ENCODE results near the gene FARS2.

The FARS2 gene

GRCh38 chr6:5287205-5287965 is 26.1 kb downstream of the FARS2 start:
- DNase-seq = peak; percentile 78

GRCh38 chr6:5287966-5288297 is 26.6 kb downstream of the FARS2 start:
- no peak for DNase-seq

DNA sequence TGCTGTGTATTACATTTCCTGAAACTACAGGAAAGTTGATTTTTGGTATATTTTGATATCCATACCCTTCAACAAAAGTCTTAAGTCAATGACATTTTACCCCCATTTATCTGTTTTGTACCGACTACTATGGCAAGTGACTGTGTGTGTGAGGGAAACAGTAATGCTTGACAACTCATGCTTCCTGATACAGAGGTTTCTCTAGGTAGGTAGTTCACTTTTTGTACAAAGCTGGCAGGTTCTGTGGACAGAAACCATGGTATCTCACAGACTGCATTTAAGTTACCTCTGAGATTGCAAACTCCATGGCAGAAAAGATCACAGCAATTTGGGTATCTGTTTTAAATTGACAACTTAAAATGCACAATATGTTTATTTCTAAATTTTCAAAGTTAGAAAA is 28.8 kb downstream of the FARS2 start:
- DNase-seq = no peak

- DNase-seq = no peak
These were observed 29.2 kb downstream of the FARS2 start for GRCh38 chr6:5290500-5290899.

DNA sequence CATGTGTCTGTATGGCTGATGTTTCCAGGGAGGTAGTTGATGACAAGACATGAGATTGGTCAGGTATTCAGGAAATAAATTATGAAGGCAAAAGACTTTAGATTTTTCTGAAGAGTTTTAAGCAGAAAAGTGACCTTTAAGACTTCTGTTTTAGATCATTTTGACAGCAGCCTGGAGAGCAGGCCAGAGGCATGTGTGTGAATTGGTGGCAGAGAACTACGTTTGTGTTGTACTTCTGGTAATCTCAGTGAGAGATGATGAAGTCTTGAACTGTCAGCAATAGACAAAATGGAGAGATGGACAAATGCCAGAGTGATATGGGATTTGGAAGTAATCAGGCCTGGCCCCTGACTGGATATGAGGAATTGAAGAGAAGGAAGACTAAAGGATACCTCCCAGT is 30.8 kb downstream of the FARS2 start:
- no peak for DNase-seq

DNA sequence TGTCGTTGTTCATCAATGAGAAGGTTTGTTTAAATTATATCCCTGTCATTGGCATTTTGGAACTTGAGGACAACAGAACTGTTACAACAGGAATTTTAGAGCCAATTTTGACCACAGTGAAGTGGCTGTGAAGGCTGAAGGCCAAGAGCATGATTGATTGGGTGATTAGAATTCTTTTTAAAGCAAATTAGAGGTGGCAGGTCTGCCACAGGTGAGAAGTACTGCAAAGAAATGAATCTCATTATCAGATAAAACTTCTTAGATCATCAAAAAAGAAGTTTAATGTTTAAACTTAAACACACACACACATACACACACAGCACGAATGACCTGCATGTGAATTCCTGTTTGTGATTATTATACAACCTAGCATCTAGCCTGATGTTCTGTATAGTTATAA is 32.4 kb downstream of the FARS2 start:
- DNase-seq = no peak

- no peak for DNase-seq
These were observed 33.3 kb downstream of the FARS2 start for GRCh38 chr6:5294392-5295211.

DNA sequence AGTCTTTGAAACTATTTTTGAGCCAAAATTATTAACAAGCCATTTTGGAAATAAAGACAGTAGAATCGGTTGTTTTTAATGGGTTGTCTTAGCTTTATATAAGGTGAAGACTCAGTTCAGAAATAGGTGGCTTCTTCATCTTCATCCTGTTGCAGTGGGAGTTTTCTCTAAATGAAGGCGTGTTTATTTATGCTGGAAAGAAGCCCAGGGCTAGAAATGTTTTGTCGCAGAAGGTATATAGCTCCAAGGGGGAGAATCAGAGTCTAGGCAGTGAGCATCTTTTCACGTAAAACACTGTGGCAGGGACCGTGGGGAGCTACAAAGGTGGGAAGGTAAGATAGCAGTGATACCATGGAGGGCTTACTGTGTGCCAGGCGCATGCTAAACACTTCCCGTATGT is 34.3 kb downstream of the FARS2 start:
- DNase-seq = no peak

GRCh38 chr6:5300206-5300764 is 39.0 kb downstream of the FARS2 start:
- DNase-seq = no peak

DNA sequence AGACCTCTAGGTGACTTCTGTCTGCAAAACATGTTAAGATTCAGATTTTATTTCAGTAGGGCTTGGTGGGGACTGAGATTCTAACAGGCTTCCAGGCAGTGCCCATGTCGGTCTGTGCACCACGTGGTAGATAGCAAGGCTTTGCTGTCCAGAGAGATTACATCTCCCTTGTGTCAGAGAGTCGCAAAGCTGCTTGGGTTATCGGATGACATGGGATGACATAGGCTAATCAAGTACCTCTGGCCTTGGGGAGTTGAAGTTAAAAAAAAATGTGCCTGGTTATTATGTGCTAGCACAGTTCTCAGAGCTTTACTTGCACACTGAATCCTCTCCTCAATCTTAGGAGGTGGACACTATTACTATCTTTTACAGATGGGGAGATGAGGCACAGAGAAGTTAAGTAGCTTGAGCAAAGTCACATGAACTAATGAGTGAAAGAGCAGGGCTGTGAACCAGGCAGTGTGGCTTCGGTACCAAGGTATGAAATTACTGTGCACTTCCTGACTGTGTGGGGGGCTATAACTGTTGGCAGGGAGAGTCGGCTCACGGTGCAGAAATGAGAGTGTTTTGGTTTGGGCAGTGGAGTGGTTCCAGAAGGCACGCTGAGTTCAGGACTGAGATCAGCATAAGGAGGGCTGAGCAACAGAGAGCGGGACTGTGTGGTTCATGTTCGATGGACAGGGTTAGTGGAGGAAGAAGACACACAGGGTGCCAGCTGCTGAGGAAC is 41.1 kb downstream of the FARS2 start:
- DNase-seq = no peak

DNA sequence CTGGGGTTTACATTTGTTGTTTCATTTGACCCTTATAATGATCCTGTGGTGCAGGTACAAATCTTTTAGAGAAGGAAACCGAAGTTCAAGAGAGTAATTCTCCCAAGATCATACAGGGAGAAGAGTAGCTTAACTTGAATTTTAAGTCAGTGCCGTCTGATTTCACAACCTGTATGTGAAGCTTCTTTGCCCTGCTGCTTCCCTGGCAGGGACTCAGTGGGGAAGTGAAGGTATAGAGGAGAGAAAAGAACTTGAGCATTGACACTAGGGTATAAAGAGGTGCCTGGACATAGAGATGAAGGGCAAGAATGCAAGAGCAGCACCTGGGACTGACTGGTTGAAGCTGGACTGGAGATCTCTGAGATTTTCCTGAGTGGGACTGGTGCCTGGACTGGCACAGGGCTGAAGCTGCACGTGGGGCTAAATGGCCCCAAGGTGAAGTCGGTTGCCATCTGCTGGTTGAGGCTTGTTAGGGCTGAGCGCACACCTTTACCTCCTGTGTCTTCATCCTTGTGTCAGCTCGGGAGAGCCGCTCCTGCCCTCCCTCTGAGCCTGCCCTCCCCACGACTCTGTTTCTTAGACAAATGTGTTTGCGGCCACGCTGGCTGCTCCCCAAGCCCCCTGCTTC is 41.8 kb downstream of the FARS2 start:
- no peak for DNase-seq

GRCh38 chr6:5303682-5304081 is 42.4 kb downstream of the FARS2 start:
- DNase-seq = no peak

GRCh38 chr6:5305968-5306626 is 44.8 kb downstream of the FARS2 start:
- DNase-seq = peak; percentile 80

DNA sequence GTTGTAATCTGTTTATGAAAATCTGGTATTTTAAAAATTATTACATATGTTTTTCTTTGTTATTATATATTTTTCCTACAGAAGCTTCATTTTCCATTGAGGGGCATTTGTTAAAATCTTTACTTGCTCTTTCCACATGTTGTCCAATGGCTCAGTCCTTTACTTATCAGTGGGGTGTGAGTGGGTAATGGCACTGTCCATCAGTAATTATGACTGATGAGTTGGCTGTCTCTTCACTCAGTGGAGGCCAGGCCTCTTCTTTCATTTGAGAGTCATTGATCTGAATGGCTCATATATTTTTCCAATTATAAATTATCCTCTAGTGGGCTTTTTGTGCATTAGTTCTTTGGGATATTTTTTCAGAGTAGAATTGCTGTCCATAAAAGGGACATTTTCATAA is 45.7 kb downstream of the FARS2 start:
- no peak for DNase-seq

DNA sequence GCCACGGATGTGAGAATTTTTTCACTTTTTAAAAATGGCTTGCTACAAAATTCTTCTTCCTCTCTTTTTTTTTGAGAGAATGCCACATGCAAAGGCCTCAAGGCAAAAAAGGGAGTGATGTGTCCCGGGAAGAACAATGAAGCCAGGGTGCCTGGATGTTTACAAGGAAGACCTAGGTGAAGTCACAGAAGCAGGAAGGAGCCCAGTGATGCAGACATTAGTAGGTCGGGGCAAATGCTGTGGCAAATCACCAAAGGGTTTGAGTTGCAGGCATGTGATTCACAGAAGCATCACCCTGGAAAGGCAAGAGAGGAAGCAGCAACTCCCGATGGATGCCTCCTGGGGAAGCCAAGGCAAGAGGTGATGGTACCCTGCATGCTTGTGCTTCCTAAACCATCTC is 46.8 kb downstream of the FARS2 start:
- no peak for DNase-seq

DNA sequence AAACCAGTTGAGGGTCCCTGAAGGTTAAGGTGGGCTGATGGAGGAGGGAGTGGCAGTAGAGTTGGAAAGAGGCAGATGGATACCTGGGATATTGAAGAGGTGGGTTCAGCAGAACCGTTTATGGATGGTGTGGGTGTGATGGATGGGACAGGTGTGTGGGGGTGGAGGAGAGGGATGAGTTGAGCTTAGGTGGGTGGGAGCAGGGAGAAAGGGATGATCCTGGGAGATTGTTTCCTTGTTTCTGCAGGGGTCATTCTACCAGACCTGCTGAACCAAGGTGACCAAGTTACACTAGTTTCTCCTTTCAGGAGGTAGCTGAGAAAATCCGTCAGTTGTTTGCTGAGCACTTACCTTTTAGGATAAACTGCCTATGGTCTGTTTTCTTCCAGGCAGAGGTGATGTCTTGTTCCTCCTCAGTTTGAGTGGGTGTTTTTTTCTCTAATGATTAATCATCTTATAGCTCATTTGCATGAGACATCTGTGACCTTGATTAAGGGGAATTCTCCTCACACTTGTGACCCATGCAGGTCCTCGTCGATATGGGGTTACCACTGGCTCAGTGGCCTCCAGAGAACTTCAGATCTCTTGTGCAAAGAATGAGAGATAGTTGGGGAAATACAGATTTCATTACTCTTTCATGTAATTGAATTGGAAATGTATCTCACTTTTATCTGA is 53.0 kb downstream of the FARS2 start:
- no peak for DNase-seq

GRCh38 chr6:5315881-5316280 is 54.6 kb downstream of the FARS2 start:
- peak; percentile 56 for DNase-seq

GRCh38 chr6:5316951-5317350 is 55.6 kb downstream of the FARS2 start:
- no peak for DNase-seq

DNA sequence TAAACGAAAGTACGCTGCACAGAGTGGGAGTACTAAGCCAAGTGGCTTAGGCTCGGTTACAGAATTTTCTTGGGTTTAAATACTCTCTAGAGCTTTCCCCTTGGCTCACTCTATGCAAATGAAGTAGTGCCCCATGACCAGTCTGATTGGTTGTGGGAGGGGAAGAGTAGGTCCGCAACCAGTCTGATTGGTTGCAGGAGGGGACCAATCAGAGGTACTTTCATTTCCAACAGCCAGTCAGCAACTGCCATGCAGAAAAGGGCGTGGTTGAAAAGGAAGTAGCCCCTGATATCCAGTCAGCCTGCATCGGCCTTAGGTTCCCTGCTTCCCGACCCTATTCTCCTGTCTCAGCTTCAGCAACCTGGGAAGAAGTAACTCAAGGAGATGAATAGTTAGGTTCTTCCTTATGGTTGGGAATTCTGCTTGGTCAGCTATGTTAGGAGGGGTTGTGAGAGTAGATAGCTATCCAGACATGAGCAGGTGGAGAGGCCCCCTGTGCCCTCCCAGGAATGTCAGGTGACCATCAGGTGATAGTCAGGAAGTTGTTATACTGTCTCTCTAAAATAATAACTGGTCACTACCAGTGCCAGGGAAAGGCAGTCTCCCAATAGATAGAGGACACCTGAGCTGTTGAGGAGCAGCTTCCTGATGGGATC is 57.4 kb downstream of the FARS2 start:
- DNase-seq = no peak

- no peak for DNase-seq
These were observed 62.7 kb downstream of the FARS2 start for GRCh38 chr6:5323979-5324378.

GRCh38 chr6:5325173-5325572 is 63.9 kb downstream of the FARS2 start:
- no peak for DNase-seq

All from fibroblast of skin of right biceps (primary cell).